A549 (cell line): ENCODE data around the gene KCTD20. TPM values are rescaled to one million over a fixed set of nuclear protein-coding genes. Genes with fewer than 3 reads are reported as not detected.

Experiments
- ATAC-seq, 2 experiments: fragments of 200-7000 bp in 1 of 2; fragments of >200 bp in 1 of 2; cut with Nextera tagmentation in 1 of 2; cut with Tn5 transposase in 1 of 2; 3 replicates each; pipeline versions ENCODE4 v1.8.0 to v1.9.1; 2018 to 2020; ENCODE audit warnings: mild to moderate bottlenecking in 1 of 2, moderate library complexity in 1 of 2
- CTCF ChIA-PET: fragments of 300-600 bp; sonication (Branson Sonifier 250); formaldehyde crosslinking; extraction: SDS; loops from one replicate; lab custom pipeline; 2021; ENCODE audit warnings: antibody characterized with exemption, inconsistent platforms; lab: Yijun Ruan, JAX
- POLR2A ChIA-PET: fragments of 350-600 bp; formaldehyde crosslinking; extraction: SDS; loops from one replicate; lab custom pipeline; 2021; ENCODE audit warnings: antibody characterized with exemption, inconsistent platforms; lab: Yijun Ruan, JAX
- DNase-seq, 2 experiments: peaks; one replicate each; pipeline versions ENCODE4 v3.0.0 to v3.0.0-alpha.2; 2011 to 2016; ENCODE audit warnings: low read depth in 1 of 2, low spot score in 1 of 2
- FAIRE-seq: peaks from 2 replicates; lab custom pipeline; 2011; peaks lifted over from hg19 to GRCh38; lab: Jason Lieb, UNC
- H3K27ac ChIP-seq, 2 experiments: fragments of >200 bp; sonication (Bioruptor Twin); formaldehyde crosslinking; 3 replicates each; pipeline ENCODE4 v1.5.1; 2016 to 2017
- H3K4me1 ChIP-seq: fragments of >200 bp; sonication (Bioruptor Twin); formaldehyde crosslinking; 3 replicates; pipeline ENCODE4 v1.6.1; 2016
- H3K4me2 ChIP-seq: fragments of >200 bp; sonication (Bioruptor Twin); formaldehyde crosslinking; 3 replicates; pipeline ENCODE4 v1.6.1; 2016
- H3K4me3 ChIP-seq: fragments of >200 bp; sonication (Bioruptor Twin); formaldehyde crosslinking; 3 replicates; pipeline ENCODE4 v1.5.1; 2016
- H3K9me3 ChIP-seq: fragments of >200 bp; sonication (Bioruptor Twin); formaldehyde crosslinking; 3 replicates; pipeline ENCODE4 v1.6.1; 2016
- BHLHE40 ChIP-seq: IDR thresholded peaks from 2 replicates; pipeline ENCODE4 v1.6.1; 2012; ENCODE audit warnings: low read depth, low read length, inconsistent platforms
- CBX8 ChIP-seq: fragments of 200-600 bp; sonication (generic); IDR thresholded peaks from 2 replicates; pipeline ENCODE4 v1.6.1; 2016
- CEBPB ChIP-seq, 2 experiments: fragments of >200 bp in 1 of 2; sonication (Bioruptor Twin) in 1 of 2; formaldehyde crosslinking in 1 of 2; IDR thresholded peaks; 2 replicates each; pipeline ENCODE4 v1.6.1; 2012 to 2016
- E2F6 ChIP-seq: IDR thresholded peaks from 2 replicates; pipeline ENCODE4 v1.6.1; 2012; ENCODE audit warnings: low read depth, borderline replicate concordance
- EHF ChIP-seq: fragments of 250-450 bp; sonication (Bioruptor Pico); IDR thresholded peaks from 2 replicates; pipeline ENCODE4 v1.5.0; 2020; ENCODE audit warnings: mild to moderate bottlenecking
- EHMT2 ChIP-seq: fragments of 200-600 bp; sonication (generic); IDR thresholded peaks from 2 replicates; pipeline ENCODE4 v1.6.1; 2016; ENCODE audit warnings: antibody characterized with exemption, low read depth, mild to moderate bottlenecking, moderate library complexity
- ESRRA ChIP-seq: fragments of 150-350 bp; IDR thresholded peaks from 2 replicates; pipeline ENCODE4 v1.6.1; 2014; ENCODE audit warnings: mild to moderate bottlenecking, low read length, borderline replicate concordance
- FOXS1 ChIP-seq: fragments of 250-450 bp; sonication (Bioruptor Pico); IDR thresholded peaks from 2 replicates; pipeline ENCODE4 v1.5.0; 2020; ENCODE audit warnings: mild to moderate bottlenecking, moderate library complexity
- HES2 ChIP-seq: fragments of >200 bp; sonication (Bioruptor Twin); formaldehyde crosslinking; IDR thresholded peaks from 2 replicates; pipeline ENCODE4 v1.6.1; 2016
- HOXA7 ChIP-seq: fragments of 250-450 bp; sonication (Bioruptor Pico); IDR thresholded peaks from 2 replicates; pipeline ENCODE4 v1.5.0; 2020; ENCODE audit warnings: mild to moderate bottlenecking, moderate library complexity
- KDM1A ChIP-seq: fragments of 200-600 bp; sonication (generic); IDR thresholded peaks from 2 replicates; pipeline ENCODE4 v1.6.1; 2016; ENCODE audit warnings: low read depth, mild to moderate bottlenecking
- POLR2A ChIP-seq: IDR thresholded peaks from 2 replicates; pipeline ENCODE4 v1.6.1; 2012; ENCODE audit warnings: mild to moderate bottlenecking, low read length
- RCOR1 ChIP-seq: fragments of 150-350 bp; IDR thresholded peaks from 2 replicates; pipeline ENCODE4 v1.6.1; 2014; ENCODE audit warnings: antibody characterized with exemption, low read length, low read depth
- REST ChIP-seq: fragments of 200-600 bp; sonication (generic); IDR thresholded peaks from 2 replicates; pipeline ENCODE4 v1.6.1; 2016; ENCODE audit warnings: antibody characterized with exemption, mild to moderate bottlenecking, moderate library complexity
- RNF2 ChIP-seq: fragments of 200-600 bp; sonication (generic); IDR thresholded peaks from 2 replicates; pipeline ENCODE4 v1.6.1; 2016; ENCODE audit warnings: low read depth, mild to moderate bottlenecking, antibody characterized with exemption, moderate library complexity, borderline replicate concordance
- SMC3 ChIP-seq: fragments of >200 bp; sonication (Bioruptor Twin); formaldehyde crosslinking; IDR thresholded peaks from 3 replicates; pipeline ENCODE4 v1.6.1; 2018; ENCODE audit warnings: inconsistent platforms
- SREBF2 ChIP-seq: fragments of 450-650 bp; IDR thresholded peaks from 2 replicates; pipeline ENCODE4 v1.6.1; 2014; ENCODE audit warnings: mild to moderate bottlenecking, moderate library complexity
- ZC3H11A ChIP-seq: fragments of 450-650 bp; IDR thresholded peaks from 2 replicates; pipeline ENCODE4 v1.6.1; 2014; ENCODE audit warnings: antibody characterized with exemption, mild to moderate bottlenecking
- ZSCAN20 ChIP-seq: fragments of 250-450 bp; sonication (Bioruptor Pico); IDR thresholded peaks from 2 replicates; pipeline ENCODE4 v1.8.0; 2022; ENCODE audit warnings: mild to moderate bottlenecking, moderate library complexity
- WGBS: methylation state at CpG from one replicate; pipeline ENCODE4 v1.1.6; 2017; ENCODE audit errors: missing lambda C conversion rate; 5-methylcytosine and 5-hydroxymethylcytosine counted together
- polyA plus RNA-seq, 4 experiments: library from polyadenylated mRNA; depleted of rRNA in 3 of 4; stranded (reverse); fragments of >200 nt; fragmentation: RNase III in 1 of 4; extraction: RNeasy Plus Mini Kit Qiagen cat#74134 plus additional on column Dnase treatment in 1 of 4; gene quantifications; 2 replicates in 3 of 4; 3 replicates in 1 of 4; pipeline ENCODE4 v1.2.3, GENCODE V29; 2011 to 2017

KCTD20 gene
- polyA plus RNA-seq, 2 of the 4 experiments (the other 2 are of a cell fraction) = 16.8 to 48.2 TPM

- no peak for TF ChIP-seq HOXA7
- TF ChIP-seq CEBPB (IDR thresholded peaks at IDR 0.05) = no peak
Measured at GRCh38 chr6:36523451-36523850, 80.7 kb downstream of the KCTD20 start (continued).

DNA sequence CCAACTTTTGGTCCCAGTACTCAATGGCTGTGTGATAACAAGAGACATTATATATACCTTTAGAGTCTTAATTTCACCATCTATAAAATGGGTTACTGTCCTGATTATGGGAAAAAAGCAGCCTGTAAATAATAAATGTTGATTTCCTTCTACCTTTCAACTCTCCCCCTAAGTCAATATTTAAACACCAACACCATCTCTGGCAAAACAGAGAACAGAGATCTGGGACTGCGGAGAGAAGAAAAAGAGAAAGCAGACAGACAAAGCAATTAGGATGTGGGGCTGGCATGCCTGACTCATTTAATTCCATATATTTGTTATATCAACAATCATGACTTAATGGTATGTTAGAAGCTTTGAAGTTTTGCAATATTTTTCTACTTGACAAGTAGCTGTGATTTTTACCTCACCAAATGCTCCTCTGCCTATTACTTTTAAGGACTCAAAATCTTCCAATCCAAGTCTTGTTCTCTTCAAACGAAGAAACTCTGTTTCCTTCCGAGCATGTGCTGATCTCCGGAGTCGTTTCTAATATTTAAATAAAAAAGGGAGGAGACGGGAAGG, 81.2 kb downstream of the KCTD20 start:
- CTCF ChIA-PET = no interaction called here
- no peaks in the 10 kb centered on the region for H3K9me3 ChIP-seq
- no peak for ATAC-seq
- 0 out of 3 replicates have a peak, but pooled peaks cover 4% of the 10 kb centered on the region for H3K4me1 ChIP-seq
- no peak for FAIRE-seq
- POLR2A ChIA-PET = interaction anchor here (0.7 kb wide), 1 partner anchor 159 kb away, joined by 3 read pairs; no protein-coding TSS in a partner anchor
- no peak overlapping the region for H3K4me3 ChIP-seq
- 78% methylated on average over 6 of the region's 6 CpGs for WGBS
- H3K4me2 ChIP-seq = no peak overlapping the region
- TF ChIP-seq ZSCAN20 (no peak), FOXS1 (CRISPR knock-in tag) (no peak), SREBF2 (no peak), RNF2 (no peak), POLR2A (no peak), CEBPB (IDR thresholded peaks at IDR 0.05) (no peak), SMC3 (no peak)
- TF ChIP-seq, all 56 proteins: peak for 0
- no peak for DNase-seq
- H3K27ac ChIP-seq = no peak overlapping the region

DNA sequence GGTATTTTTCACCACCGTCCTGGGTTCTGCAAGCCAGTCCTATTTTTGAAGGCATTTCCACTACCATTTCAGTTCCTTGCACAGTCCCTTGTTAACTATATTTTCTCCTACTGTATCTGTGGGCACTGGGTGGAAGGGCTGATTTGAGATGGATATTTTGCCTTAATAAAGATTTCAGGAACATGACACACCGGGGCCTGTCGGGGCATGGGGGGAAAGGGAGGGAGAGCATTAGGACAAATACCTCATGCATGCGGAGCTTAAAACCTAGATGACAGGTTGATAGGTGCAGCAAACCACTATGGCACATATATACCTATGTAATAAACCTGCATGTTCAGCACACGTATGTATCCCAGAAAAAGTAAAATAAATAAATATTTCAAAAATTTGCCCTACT, 82.1 kb downstream of the KCTD20 start:
- Histone ChIP-seq H3K4me2 (no peak overlapping the region), H3K27ac (no peak overlapping the region), H3K9me3 (no peaks in the 10 kb centered on the region), H3K4me3 (no peak overlapping the region), H3K4me1 (0 out of 3 replicates have a peak, but pooled peaks cover 4% of the 10 kb centered on the region)
- FAIRE-seq = no peak
- POLR2A ChIA-PET = interaction anchor here (0.7 kb wide), 1 partner anchor 160 kb away, joined by 3 read pairs; no protein-coding TSS in a partner anchor
- TF ChIP-seq HOXA7 (no peak), E2F6 (no peak), RCOR1 (no peak), BHLHE40 (no peak), HES2 (no peak), EHF (CRISPR knock-in tag) (no peak), EHMT2 (no peak), CBX8 (no peak), SREBF2 (no peak), REST (no peak), ZC3H11A (no peak), KDM1A (no peak), ESRRA (no peak)
- 94% methylated on average over 5 of the region's 5 CpGs for WGBS
- CTCF ChIA-PET = no interaction called here
- DNase-seq = no peak
- ATAC-seq = no peak
